H1 (cell line): ENCODE measurements around the gene PSMD9. TPM values are rescaled to one million over a fixed set of nuclear protein-coding genes. Genes with fewer than 3 reads are reported as not detected.

Source experiments
- CTCF ChIA-PET: fragments of 300-600 bp; sonication (Branson Sonifier 250); formaldehyde crosslinking; loops from one replicate; lab custom pipeline; 2021; ENCODE audit not compliant: partially characterized antibody; lab: Charles Lee
- POLR2A ChIA-PET: fragments of 300-600 bp; sonication (Branson Sonifier 250); formaldehyde crosslinking; loops from one replicate; lab custom pipeline; 2021; ENCODE audit warnings: inconsistent platforms; ENCODE audit not compliant: partially characterized antibody; lab: Charles Lee
- DNase-seq, 2 experiments: peaks; one replicate each; pipeline versions ENCODE4 v3.0.0 to v3.0.0-alpha.2; 2010 to 2022; ENCODE audit warnings: low spot score in 2 of 2, low read depth in 1 of 2, mixed read lengths in 1 of 2
- FAIRE-seq: peaks from 2 replicates; lab custom pipeline; 2011; peaks lifted over from hg19 to GRCh38; lab: Jason Lieb, UNC
- H2AFZ ChIP-seq: 2 replicates; pipeline ENCODE4 v1.8.1; 2012; ENCODE audit warnings: low read length, inconsistent platforms
- H2AK5ac ChIP-seq: 2 replicates; pipeline ENCODE4 v1.6.1; 2013; ENCODE audit warnings: low read depth, low read length
- H2BK120ac ChIP-seq: replicated peaks from 2 replicates; pipeline ENCODE3; 2013; ENCODE audit warnings: low read depth, low read length, inconsistent platforms
- H2BK12ac ChIP-seq: 2 replicates; pipeline ENCODE4 v1.6.1; 2013; ENCODE audit warnings: low read depth, low read length
- H2BK15ac ChIP-seq: 2 replicates; pipeline ENCODE4 v1.6.1; 2013; ENCODE audit warnings: low read length
- H2BK20ac ChIP-seq: 2 replicates; pipeline ENCODE4 v1.6.1; 2013; ENCODE audit warnings: low read length
- H2BK5ac ChIP-seq: 2 replicates; pipeline ENCODE4 v1.6.1; 2013; ENCODE audit warnings: low read depth, low read length
- H3K14ac ChIP-seq: 2 replicates; pipeline ENCODE4 v1.6.1; 2013; ENCODE audit warnings: inconsistent platforms; ENCODE audit not compliant: insufficient read length
- H3K18ac ChIP-seq: 2 replicates; pipeline ENCODE4 v1.6.1; 2013; ENCODE audit warnings: low read length; ENCODE audit errors: extremely low read depth
- H3K23ac ChIP-seq: 2 replicates; pipeline ENCODE4 v1.6.1; 2013; ENCODE audit warnings: inconsistent platforms; ENCODE audit not compliant: insufficient read length
- H3K23me2 ChIP-seq: 2 replicates; pipeline ENCODE4 v1.6.1; 2013; ENCODE audit warnings: low read depth, low read length
- H3K27ac ChIP-seq: 2 replicates; pipeline ENCODE4 v1.6.1; 2011; ENCODE audit warnings: low read depth, low read length, inconsistent platforms
- H3K27me3 ChIP-seq, 4 experiments: replicated peaks in 1 of 4; 1 replicate in 1 of 4; 2 replicates in 3 of 4; pipeline versions ENCODE4 v1.6.1 to v1.8.1; 2011 to 2013; ENCODE audit warnings: low read length in 3 of 4, mild to moderate bottlenecking in 3 of 4, inconsistent platforms in 2 of 4, mixed read lengths in 2 of 4, moderate library complexity in 1 of 4; ENCODE audit not compliant: control insufficient read depth in 3 of 4, insufficient read depth in 3 of 4; ENCODE audit errors: extremely low read depth in 1 of 4
- H3K36me3 ChIP-seq, 4 experiments: 2 replicates each; pipeline versions ENCODE4 v1.6.1 to v1.8.1; 2011 to 2013; ENCODE audit warnings: mild to moderate bottlenecking in 4 of 4, low read length in 3 of 4, moderate library complexity in 2 of 4, control low read depth in 1 of 4, inconsistent platforms in 1 of 4; ENCODE audit not compliant: insufficient read depth in 4 of 4, control insufficient read depth in 2 of 4
- H3K4ac ChIP-seq: replicated peaks from 2 replicates; pipeline ENCODE3; 2013; ENCODE audit warnings: low read length, low read depth, mixed read lengths, inconsistent platforms; ENCODE audit not compliant: insufficient read length
- H3K4me1 ChIP-seq, 4 experiments: replicated peaks in 1 of 4; 1 replicate in 1 of 4; 2 replicates in 3 of 4; pipeline versions ENCODE4 v1.6.1 to v1.8.1; 2011 to 2013; ENCODE audit warnings: low read length in 3 of 4, inconsistent platforms in 2 of 4, mixed read lengths in 1 of 4; ENCODE audit not compliant: insufficient read depth in 4 of 4, control insufficient read depth in 3 of 4
- H3K4me2 ChIP-seq, 2 experiments: 2 replicates each; pipeline versions ENCODE4 v1.6.1 to v1.8.1; 2011 to 2013; ENCODE audit warnings: low read depth in 2 of 2, low read length in 2 of 2, control low read depth in 1 of 2, inconsistent platforms in 1 of 2, mild to moderate bottlenecking in 1 of 2; ENCODE audit not compliant: insufficient read depth in 1 of 2
- H3K4me3 ChIP-seq, 4 experiments: fragments of 200-600, 300-600 bp in 1 of 4; sonication (generic), shearing (Covaris generic), sonication (Bioruptor Twin) in 1 of 4; 2 replicates each; pipeline versions ENCODE4 v1.5.1 to v1.8.1; 2011 to 2016; ENCODE audit warnings: low read length in 4 of 4, low read depth in 3 of 4, control low read depth in 2 of 4, inconsistent platforms in 2 of 4, mild to moderate bottlenecking in 2 of 4, mixed read lengths in 1 of 4, moderate library complexity in 1 of 4; ENCODE audit not compliant: insufficient read depth in 2 of 4; ENCODE audit errors: extremely low read depth in 1 of 4
- H3K56ac ChIP-seq: replicated peaks from 2 replicates; pipeline ENCODE3; 2013; ENCODE audit warnings: low read depth, mild to moderate bottlenecking, mixed read lengths, low read length, inconsistent platforms; ENCODE audit not compliant: insufficient read length
- H3K79me1 ChIP-seq: 2 replicates; pipeline ENCODE4 v1.6.1; 2013; ENCODE audit warnings: low read depth, low read length, control low read depth
- H3K79me2 ChIP-seq, 2 experiments: 2 replicates each; pipeline versions ENCODE4 v1.6.1 to v1.8.1; 2012 to 2013; ENCODE audit warnings: low read length in 2 of 2, mild to moderate bottlenecking in 2 of 2, inconsistent platforms in 1 of 2; ENCODE audit not compliant: insufficient read depth in 2 of 2, control insufficient read depth in 1 of 2
- H3K9ac ChIP-seq, 4 experiments: replicated peaks in 1 of 4; 1 replicate in 1 of 4; 2 replicates in 3 of 4; pipeline versions ENCODE4 v1.6.1 to v1.8.1; 2011 to 2013; ENCODE audit warnings: low read depth in 3 of 4, low read length in 3 of 4, control low read depth in 2 of 4, mild to moderate bottlenecking in 2 of 4, moderate library complexity in 2 of 4, inconsistent platforms in 1 of 4; ENCODE audit errors: extremely low read depth in 1 of 4
- H3K9me3 ChIP-seq, 2 experiments: 2 replicates each; pipeline versions ENCODE4 v1.6.1 to v1.8.1; 2012 to 2013; ENCODE audit warnings: mild to moderate bottlenecking in 2 of 2, moderate library complexity in 2 of 2, control low read depth in 1 of 2, inconsistent platforms in 1 of 2, low read depth in 1 of 2, low read length in 1 of 2, mixed read lengths in 1 of 2; ENCODE audit not compliant: insufficient read depth in 2 of 2
- H4K20me1 ChIP-seq, 2 experiments: replicated peaks in 1 of 2; 2 replicates each; pipeline versions ENCODE3 to v1.8.1; 2011 to 2013; ENCODE audit warnings: inconsistent platforms in 2 of 2, low read length in 2 of 2, mild to moderate bottlenecking in 1 of 2; ENCODE audit not compliant: insufficient read depth in 2 of 2, control insufficient read depth in 1 of 2
- H4K5ac ChIP-seq: 2 replicates; pipeline ENCODE4 v1.6.1; 2013; ENCODE audit warnings: low read length, low read depth, mixed read lengths, inconsistent platforms; ENCODE audit not compliant: insufficient read length
- H4K8ac ChIP-seq: 2 replicates; pipeline ENCODE4 v1.8.0; 2013; ENCODE audit warnings: mild to moderate bottlenecking, moderate library complexity, low read length, inconsistent platforms; ENCODE audit not compliant: insufficient read depth; ENCODE audit errors: extremely low read depth
- H4K91ac ChIP-seq: replicated peaks from 2 replicates; pipeline ENCODE3; 2013; ENCODE audit warnings: low read length, mixed read lengths, inconsistent platforms; ENCODE audit not compliant: insufficient read length
- JUN ChIP-seq: IDR thresholded peaks from 2 replicates; pipeline ENCODE4 v1.6.1; 2011; ENCODE audit warnings: low read depth, mild to moderate bottlenecking, improper control_type of control experiment, low read length
- RFX5 ChIP-seq: IDR thresholded peaks from 2 replicates; pipeline ENCODE4 v1.6.1; 2011; ENCODE audit warnings: low read depth, low read length, improper control_type of control experiment, borderline replicate concordance
- SIRT6 ChIP-seq: IDR thresholded peaks from one replicate; pipeline ENCODE4 v1.7.1; 2012; ENCODE audit warnings: low read length, inconsistent platforms
- TAF7 ChIP-seq: optimal IDR thresholded peaks from 2 replicates; pipeline ENCODE3; 2011; ENCODE audit warnings: low read depth, mild to moderate bottlenecking, inconsistent platforms, low read length, moderate library complexity, borderline replicate concordance
- WGBS, 2 experiments: shearing (Covaris generic) in 1 of 2; methylation state at CpG; one replicate each; pipeline versions ENCODE4 v1.1.6 to v1.1.7; 2013 to 2015; ENCODE audit warnings: low lambda C conversion rate in 2 of 2, mixed read lengths in 2 of 2, inconsistent platforms in 1 of 2, low coverage in 1 of 2, missing lambda C conversion rate in 1 of 2; ENCODE audit not compliant: insufficient replicate concordance in 2 of 2, insufficient coverage in 1 of 2, insufficient read length in 1 of 2; ENCODE audit errors: extremely low coverage in 1 of 2, missing lambda C conversion rate in 1 of 2; 5-methylcytosine and 5-hydroxymethylcytosine counted together
- polyA plus RNA-seq, 7 experiments: library from polyadenylated mRNA; depleted of rRNA in 3 of 7; stranded (reverse) in 5 of 7; unstranded in 2 of 7; fragments of >200 nt in 5 of 7; fragments of 200-250 nt in 2 of 7; gene quantifications; 1 replicate in 5 of 7; 2 replicates in 1 of 7; 4 replicates in 1 of 7; pipeline versions ENCODE4 v1.2.1 to v1.2.3, GENCODE V29; 2011 to 2013; ENCODE audit warnings: missing spikeins in 2 of 7, mixed read lengths in 2 of 7
- total RNA-seq: library from RNA; stranded (reverse); fragmentation: NEBNext Ultra II Directional; extraction: Animal tissue kit (Norgen Biotek cat#: 25700); gene quantifications from 2 replicates; pipeline ENCODE4 v1.2.1, GENCODE V29; 2021
- TF ChIP-seq, protein P1 (sequence below): IDR thresholded peaks from 2 replicates; pipeline ENCODE4 v1.6.1; 2011; ENCODE audit warnings: low read length, improper control_type of control experiment

PSMD9 gene
- total and polyA plus RNA-seq, 2 of the 8 experiments (the other 6 are each of a cell fraction or from before 2014, with no cell fraction given), result 28.8 to 36.1 TPM

DNA sequence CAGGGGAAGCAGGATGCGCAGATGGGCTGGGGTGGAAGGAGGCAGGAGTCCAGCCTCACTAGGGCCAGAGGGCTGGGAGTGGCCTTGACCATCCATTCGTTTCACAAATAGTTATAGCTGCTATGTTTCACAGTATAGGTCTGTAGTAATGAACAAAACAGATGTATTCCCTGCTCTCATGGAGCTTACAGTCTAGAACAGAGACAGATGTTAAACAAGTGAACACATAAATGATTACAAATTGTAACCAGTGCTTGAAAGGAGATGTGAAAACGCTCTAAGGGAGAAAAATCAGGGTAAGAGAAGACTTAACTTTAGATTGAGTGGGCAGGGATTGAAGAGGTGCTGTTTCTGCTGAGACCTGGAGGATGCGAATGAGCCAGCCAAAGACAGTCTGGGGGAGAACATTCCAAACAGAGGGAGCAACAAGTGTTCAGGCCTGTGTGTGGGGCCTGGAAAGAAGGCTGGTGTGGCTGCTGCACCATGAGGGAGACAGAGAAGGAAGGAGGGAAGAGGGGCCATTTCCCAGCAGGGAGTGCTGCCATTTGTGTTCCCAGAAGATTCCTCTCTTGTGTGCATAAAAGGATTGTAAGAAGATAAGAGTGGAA is 44.4 kb downstream of the PSMD9 start:
- no peak for TF ChIP-seq SIRT6
- TF ChIP-seq TAF7, result no peak
- no peak for TF ChIP-seq RFX5
- TF ChIP-seq JUN, result no peak
- TF ChIP-seq, protein P1, sequence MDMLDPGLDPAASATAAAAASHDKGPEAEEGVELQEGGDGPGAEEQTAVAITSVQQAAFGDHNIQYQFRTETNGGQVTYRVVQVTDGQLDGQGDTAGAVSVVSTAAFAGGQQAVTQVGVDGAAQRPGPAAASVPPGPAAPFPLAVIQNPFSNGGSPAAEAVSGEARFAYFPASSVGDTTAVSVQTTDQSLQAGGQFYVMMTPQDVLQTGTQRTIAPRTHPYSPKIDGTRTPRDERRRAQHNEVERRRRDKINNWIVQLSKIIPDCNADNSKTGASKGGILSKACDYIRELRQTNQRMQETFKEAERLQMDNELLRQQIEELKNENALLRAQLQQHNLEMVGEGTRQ, result no peak
- Histone ChIP-seq H3K4me3 (no peak overlapping the region), H3K4me1 (peaks cover 2 to 12% (median 6%) of the 10 kb centered on the region in 4 experiments), H3K79me1 (no peaks in the 10 kb centered on the region), H3K27ac (no peak overlapping the region), H3K9me3 (no peaks in the 10 kb centered on the region; a peak in 1 of 4 replicates), H4K91ac (no peak overlapping the region), H3K4me2 (peak overlapping the region; percentile 10 to 15; a peak in 1 of 4 replicates), H3K23ac (no peak overlapping the region), H3K9ac (peak overlapping the region in 2 of 4 experiments; percentile 11 to 13; a peak in 4 of 7 replicates), H3K56ac (no peak overlapping the region), H3K36me3 (no peaks in the 10 kb centered on the region), H2BK20ac (peak overlapping the region; percentile 89), H3K18ac (0 out of 2 replicates have a peak overlapping the region, but pooled peaks have one; percentile 27), H4K5ac (no peak overlapping the region), H2AK5ac (0 out of 2 replicates have a peak overlapping the region, but pooled peaks have one; percentile 88), H2AFZ (0 out of 2 replicates have a peak overlapping the region, but pooled peaks have one; percentile 3), H3K23me2 (no peaks in the 10 kb centered on the region), H3K14ac (no peak overlapping the region), H3K27me3 (no peaks in the 10 kb centered on the region), H2BK5ac (peak overlapping the region; percentile 75), H4K20me1 (no peaks in the 10 kb centered on the region), H2BK120ac (no peak overlapping the region), H3K4ac (peak overlapping the region; percentile 4), H2BK12ac (peak overlapping the region; percentile 78; the same call in 1 of the 2 replicates), H4K8ac (no peak overlapping the region; the same call in 1 of the 2 replicates), H2BK15ac (no peak overlapping the region), H3K79me2 (no peaks in the 10 kb centered on the region)
- FAIRE-seq, result no peak
- ChIA-PET POLR2A (interaction anchor here (0.8 to 1.2 kb wide), 5 partner anchors 9 to 145 kb away, joined by 3 to 5 read pairs (median 3); partner anchors contain the start of genes BCL7A and MLXIP), CTCF (interaction anchor here (0.6 to 2.1 kb wide), 8 partner anchors 13 to 191 kb away, joined by 3 to 8 read pairs (median 4); partner anchors contain the start of gene CFAP251)
- DNase-seq, result no peak
- 92% methylated on average over 4 of the region's 4 CpGs; no CpG with 5 or more reads in 1 of the 2 experiments for WGBS, 2 experiments
